ENCODE results near the gene APOF.
"Not testable (repeated sequence)": the region's sequence is repeated elsewhere in the genome, so short reads cannot be mapped to it uniquely, and the experiment has no call there.

APOF gene

GRCh38 chr12:56375598-56376434, 13.2 kb upstream of the APOF start:
- no peak for DNase-seq (ENCODE audit: low read depth, low spot score)
- no peak overlapping the region for H3K4me3 ChIP-seq (ENCODE audit: low read length)

- DNase-seq (ENCODE audit: low read depth, low spot score), result no peak
- H3K4me3 ChIP-seq (ENCODE audit: low read length), result no peak overlapping the region
Observed at GRCh38 chr12:56374726-56375597, 12.3 kb upstream of the APOF start.

DNA sequence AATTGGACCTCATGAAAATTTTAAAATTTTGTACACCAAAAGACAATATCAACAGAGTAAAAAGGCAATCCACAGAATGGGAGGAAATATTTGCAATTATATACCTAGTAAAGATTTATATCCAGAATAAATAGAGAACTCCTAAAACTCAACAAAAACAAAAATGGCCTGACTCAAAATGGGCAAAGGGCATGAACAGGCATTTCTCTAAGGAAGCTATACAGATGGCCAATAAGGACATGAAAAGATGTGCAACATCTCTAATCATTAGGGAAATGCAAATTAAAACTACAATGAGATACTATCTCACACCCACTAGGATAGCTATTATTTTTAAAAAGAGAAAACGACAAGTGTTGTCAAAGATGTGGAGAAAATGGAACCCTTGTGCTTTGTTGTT, 10.9 kb upstream of the APOF start:
- DNase-seq (ENCODE audit: low read depth, low spot score), result no peak
- no peak overlapping the region for H3K4me3 ChIP-seq (ENCODE audit: low read length)

GRCh38 chr12:56366948-56367347, 4.3 kb upstream of the APOF start:
- DNase-seq (ENCODE audit: low read depth, low spot score), result no peak
- H3K4me3 ChIP-seq (ENCODE audit: low read length), result no peak overlapping the region

GRCh38 chr12:56361487-56362129, 1.0 kb downstream of the APOF start:
- no peak overlapping the region for H3K4me3 ChIP-seq (ENCODE audit: low read length)
- DNase-seq (ENCODE audit: low read depth, low spot score), result no peak

GRCh38 chr12:56359851-56360767, 2.5 kb downstream of the APOF start, which contains the start of gene STAT2:
Gene STAT2, minus strand, starts transcription at chr12:56360107. Its CDS starts 3,536 bp downstream, at chr12:56356571.
- DNase-seq (ENCODE audit: low read depth, low spot score), result peak; percentile 100
- H3K4me3 ChIP-seq (ENCODE audit: low read length), result peak within 1 kb of the TSS; percentile 85

- peak overlapping the region; percentile 85 for H3K4me3 ChIP-seq (ENCODE audit: low read length)
- no peak for DNase-seq (ENCODE audit: low read depth, low spot score)
Observed at GRCh38 chr12:56358836-56359532, 3.7 kb downstream of the APOF start.

DNA sequence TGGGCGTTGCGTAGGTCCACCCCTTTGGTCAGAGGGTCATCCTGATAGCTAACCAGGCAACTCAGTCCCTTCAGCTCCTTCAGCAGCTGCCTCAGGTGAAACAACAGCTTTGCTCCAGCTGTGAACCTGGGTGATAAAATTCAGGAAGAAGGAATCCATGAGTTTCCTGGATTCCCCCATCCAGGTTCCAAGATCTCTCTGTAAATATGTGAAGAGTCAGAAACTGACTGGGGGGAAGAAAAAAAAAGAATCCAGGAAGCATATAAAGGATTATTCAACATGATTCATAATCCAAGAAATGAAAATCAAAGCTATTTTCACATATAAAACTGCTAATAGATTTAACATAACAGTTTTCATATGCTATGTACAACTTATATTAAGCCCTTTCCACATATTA, 11.3 kb downstream of the APOF start:
- H3K4me3 ChIP-seq (ENCODE audit: low read length), result no peak overlapping the region
- no peak for DNase-seq (ENCODE audit: low read depth, low spot score)

DNA sequence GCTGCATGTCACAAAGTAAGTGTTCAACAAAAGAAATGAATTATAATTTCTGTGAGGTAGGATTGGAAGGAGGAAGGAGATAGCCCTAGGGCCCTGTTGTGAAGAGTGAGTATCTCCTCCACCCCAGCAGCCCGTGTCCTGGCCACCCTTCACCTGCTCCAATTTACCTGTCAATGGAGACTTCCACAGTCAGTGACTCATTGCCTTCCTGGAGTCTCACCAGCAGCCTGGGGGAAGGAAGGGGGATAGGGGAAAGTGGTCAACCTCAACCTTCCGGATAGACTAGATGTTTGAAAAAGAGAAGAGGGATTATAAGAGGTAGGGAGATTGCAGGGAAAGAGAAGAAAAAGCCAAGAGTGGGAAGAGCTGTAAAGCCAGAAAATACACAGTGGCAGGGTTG, 12.0 kb downstream of the APOF start:
- no peak overlapping the region for H3K4me3 ChIP-seq (ENCODE audit: low read length)
- no peak for DNase-seq (ENCODE audit: low read depth, low spot score)

- H3K4me3 ChIP-seq (ENCODE audit: low read length), result no peak overlapping the region
- no peak for DNase-seq (ENCODE audit: low read depth, low spot score)
Observed at GRCh38 chr12:56348776-56349175, 13.9 kb downstream of the APOF start.

DNA sequence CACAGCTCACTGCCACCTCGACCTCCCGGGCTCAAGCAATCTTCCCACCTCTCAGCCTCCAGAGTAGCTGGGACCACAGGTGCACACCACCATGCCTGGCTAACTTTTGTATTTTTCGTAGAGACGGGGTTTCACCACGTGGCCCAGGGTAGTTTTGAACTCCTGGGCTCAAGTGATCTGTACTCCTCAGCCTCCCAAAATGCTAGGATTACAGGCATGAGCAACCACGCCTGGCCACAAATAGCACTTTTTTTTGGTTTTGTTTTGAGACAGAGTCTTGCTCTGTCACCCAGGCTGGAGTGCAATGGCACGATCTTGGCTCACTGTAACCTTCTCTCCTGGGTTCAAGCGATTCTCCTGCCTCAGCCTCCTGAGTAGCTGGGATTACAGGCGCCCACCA, 15.4 kb downstream of the APOF start:
- not testable (repeated sequence) for DNase-seq (ENCODE audit: low read depth, low spot score)

GRCh38 chr12:56346675-56347074, 16.0 kb downstream of the APOF start:
- no peak for DNase-seq (ENCODE audit: low read depth, low spot score)
- H3K4me3 ChIP-seq (ENCODE audit: low read length), result no peak overlapping the region

More for the DNA sequence above, 15.4 kb downstream of the APOF start:
- H3K4me3 ChIP-seq (ENCODE audit: low read length), result not testable (repeated sequence)

DNA sequence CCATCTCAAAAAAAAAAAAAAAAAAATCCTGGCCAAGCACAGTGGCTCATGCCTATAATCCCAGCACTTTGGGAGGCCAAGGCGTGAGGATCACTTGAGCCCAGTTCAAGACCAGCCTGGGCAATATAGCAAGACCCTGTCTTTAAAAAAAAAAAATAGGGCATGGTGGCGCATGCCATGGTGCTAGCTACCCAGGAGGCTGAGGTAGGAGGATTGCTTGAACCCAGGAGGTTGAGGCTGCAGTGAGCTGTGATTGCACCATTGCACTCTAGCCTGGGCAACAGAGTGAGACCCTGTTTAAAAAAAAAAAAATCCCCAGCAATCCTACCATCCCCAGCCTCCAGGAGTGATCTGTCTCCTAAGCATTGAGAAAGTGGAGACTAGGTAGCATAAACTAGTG, 20.4 kb downstream of the APOF start:
- not testable (repeated sequence) for DNase-seq (ENCODE audit: low read depth, low spot score); H3K4me3 ChIP-seq (ENCODE audit: low read length)

GRCh38 chr12:56341616-56342015, 21.0 kb downstream of the APOF start:
- H3K4me3 ChIP-seq (ENCODE audit: low read length), result no peak overlapping the region
- no peak for DNase-seq (ENCODE audit: low read depth, low spot score)

DNA sequence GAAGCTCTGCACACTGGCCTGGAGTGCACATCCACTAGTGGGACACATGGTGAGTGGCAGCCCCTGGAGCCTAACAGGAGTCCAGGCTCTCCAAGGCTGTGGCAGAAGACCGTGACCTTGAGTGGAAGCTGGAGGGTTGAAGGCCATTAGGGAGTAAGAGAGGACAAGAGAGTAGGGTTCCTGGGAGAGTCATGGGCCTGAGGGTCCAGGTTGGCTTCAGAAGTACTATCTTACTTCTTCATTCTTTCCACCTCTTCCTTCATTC, 23.6 kb downstream of the APOF start:
- no peak for DNase-seq (ENCODE audit: low read depth, low spot score)
- peak overlapping the region; percentile 1; the same call in 1 of the 2 replicates for H3K4me3 ChIP-seq (ENCODE audit: low read length)

DNA sequence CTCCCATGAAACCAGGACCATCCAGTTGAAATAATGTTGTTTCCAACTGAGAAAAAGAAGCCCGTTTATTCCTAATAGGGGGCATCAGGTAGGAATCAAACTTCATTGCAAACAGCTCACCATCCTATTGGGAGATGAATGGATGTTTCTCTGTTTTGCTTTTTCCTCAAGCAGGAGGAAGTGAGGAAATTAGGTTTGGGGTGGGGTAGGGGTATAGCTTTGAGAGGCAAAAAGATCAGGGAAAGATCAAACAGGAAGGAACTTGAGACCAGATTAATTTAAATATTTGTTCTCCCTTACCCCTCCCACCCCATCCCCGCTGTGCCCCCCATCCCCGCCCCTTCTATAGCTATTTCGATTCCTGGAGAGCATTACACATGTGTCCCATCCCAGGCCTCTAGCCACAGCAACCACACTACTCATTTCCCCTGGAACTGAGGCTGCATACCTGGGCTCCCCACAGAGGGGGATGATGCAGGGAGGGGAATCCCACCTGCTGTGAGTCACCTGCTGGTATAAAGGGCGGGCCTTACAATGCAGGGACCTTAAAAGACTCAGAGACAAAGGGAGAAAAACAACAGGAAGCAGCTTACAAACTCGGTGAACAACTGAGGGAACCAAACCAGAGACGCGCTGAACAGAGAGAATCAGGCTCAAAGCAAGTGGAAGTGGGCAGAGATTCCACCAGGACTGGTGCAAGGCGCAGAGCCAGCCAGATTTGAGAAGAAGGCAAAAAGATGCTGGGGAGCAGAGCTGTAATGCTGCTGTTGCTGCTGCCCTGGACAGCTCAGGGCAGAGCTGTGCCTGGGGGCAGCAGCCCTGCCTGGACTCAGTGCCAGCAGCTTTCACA, 24.1 kb downstream of the APOF start, which contains the start of gene IL23A:
Gene IL23A, plus strand, starts transcription at position 577 of the 850 bp plus-strand sequence. Its CDS starts 161 bp downstream, at position 738.
- H3K4me3 ChIP-seq (ENCODE audit: low read length), result peak within 1 kb of the TSS; percentile 1; the same call in 1 of the 2 replicates
- DNase-seq (ENCODE audit: low read depth, low spot score), result peak; percentile 76

DNA sequence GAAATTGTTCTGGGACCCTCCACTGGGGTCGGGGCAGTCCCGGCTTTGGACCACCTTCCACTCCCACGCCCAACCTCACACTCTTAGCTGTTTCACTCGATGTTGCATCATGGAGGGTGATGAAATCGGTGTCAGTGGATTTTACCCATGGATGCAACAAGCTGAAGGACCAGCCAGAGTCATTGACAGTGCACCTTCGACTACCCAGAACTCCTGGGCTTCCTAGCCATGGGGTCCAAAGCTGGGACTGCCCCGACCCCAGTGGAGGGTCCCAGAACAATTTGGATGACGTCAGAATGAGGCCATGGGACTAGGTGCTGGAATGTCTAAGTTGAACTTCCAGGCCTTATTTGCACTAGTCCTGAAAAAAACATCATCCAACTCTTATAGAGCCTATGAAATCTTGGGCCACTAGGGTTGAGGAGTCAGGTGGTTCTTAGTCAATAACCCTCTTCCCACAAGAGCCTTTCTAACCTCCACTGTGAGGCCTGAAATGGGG, 24.9 kb downstream of the APOF start:
- no peak for DNase-seq (ENCODE audit: low read depth, low spot score)

More for the DNA sequence above, 24.9 kb downstream of the APOF start:
- H3K4me3 ChIP-seq (ENCODE audit: low read length), result no peak overlapping the region
